SK-N-SH treated with all-trans-retinoic acid at 6 μM for 48 hours (cell line): ENCODE results near the gene USB1.

Experiments used
- ARNTL ChIP-seq: fragments of 450-650 bp; formaldehyde crosslinking; IDR thresholded peaks from 2 replicates; pipeline ENCODE4 v1.5.0; 2020; ENCODE audit warnings: low read depth, mild to moderate bottlenecking, moderate library complexity, borderline replicate concordance
- TF ChIP-seq, protein P1 (sequence below): fragments of 250-450 bp; sonication (Bioruptor Pico); IDR thresholded peaks from 2 replicates; pipeline ENCODE4 v1.5.1; 2020; ENCODE audit warnings: low read depth, mild to moderate bottlenecking, moderate library complexity

DNA sequence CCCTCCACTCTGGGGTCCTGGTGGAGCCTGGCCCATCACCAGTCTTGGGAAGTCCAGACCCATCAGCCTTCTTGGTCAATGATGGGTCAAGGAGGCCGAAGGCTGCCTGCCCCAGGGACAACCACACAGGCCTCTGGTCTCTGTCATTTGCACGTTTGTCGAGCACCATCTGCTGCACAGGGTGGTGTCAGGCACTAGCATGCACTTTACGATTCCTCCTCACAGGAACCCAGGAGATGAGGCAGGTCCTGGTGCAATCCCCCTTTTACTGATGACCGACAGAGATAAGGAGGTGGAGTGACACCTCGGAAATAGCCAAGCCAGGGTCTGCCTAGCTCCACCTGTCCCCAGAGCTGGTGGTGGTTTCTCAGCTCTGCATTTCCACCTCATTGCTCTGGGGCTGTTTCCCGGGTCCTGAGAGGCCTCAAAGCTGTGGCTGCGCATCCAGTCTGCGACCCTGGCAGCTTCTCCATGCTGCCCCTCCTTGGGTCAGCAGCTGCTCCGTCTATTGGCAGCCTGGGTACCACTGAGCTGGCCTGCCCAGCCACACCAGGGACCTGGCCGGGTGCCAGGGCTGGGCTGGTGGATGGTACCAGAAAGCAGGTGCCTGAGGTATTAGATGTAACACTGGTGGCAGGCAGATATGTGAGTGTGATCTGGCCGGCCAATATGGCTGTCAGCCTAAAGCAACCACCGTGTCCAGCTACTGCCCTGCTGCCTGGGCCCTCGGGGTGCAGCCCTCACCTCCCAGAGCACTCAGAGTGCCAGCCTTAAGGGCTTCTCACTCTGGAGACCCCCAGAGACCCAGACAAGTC lies 34.4 kb downstream of the USB1 start:
- TF ChIP-seq ARNTL = no peak
- TF ChIP-seq, protein P1, sequence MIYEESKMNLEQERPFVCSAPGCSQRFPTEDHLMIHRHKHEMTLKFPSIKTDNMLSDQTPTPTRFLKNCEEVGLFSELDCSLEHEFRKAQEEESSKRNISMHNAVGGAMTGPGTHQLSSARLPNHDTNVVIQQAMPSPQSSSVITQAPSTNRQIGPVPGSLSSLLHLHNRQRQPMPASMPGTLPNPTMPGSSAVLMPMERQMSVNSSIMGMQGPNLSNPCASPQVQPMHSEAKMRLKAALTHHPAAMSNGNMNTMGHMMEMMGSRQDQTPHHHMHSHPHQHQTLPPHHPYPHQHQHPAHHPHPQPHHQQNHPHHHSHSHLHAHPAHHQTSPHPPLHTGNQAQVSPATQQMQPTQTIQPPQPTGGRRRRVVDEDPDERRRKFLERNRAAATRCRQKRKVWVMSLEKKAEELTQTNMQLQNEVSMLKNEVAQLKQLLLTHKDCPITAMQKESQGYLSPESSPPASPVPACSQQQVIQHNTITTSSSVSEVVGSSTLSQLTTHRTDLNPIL = no peak
